ENCODE measurements around the gene POLL.

DNA sequence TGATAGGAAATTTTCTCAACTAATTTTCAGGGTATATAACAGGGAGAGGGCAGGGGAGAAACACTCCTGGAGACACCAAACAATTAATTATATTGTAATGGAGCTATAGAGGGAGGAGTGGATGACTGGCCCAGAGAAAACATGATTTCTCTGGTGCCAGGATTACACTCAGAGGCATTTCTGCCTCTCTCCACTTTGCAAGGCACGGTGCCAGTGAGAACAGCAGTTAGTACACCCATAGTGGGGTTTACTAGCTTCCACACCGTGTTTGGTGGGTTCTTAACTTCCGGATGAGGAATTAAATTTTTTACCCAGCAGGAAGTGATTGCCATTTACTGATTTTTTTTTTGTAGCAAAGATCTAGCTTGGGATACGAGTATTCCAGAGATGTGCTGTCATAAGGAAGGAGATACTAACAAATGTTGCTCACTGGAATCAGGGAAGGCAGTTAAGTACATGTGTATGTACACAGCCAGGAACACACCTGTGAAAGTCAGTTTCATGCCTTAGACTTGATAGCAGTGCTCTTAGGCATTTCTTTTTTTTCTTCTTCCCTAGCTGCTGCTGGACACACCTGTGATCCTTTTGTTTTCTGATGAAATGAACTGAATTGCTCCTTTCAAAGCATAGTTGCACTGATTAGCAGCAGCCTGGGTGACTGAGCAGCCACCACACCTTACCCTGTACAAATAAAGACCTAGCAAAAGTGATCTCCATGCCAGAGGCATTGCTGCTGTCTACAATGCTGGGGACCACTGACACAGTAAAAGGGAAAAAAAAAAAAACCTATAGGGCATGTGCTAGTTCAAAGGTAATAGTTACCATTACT lies 58.1 kb downstream of the POLL start:
- TF ChIP-seq EZH2 (IDR thresholded peaks at IDR 0.05) (no peak), POLR2AphosphoS5 (IDR thresholded peaks at IDR 0.05; ENCODE audit: borderline replicate concordance, low read depth, low read length) (no peak), FOXP2 (optimal IDR thresholded peaks at IDR 0.05; ENCODE audit: control extremely low read depth, extremely low read length, insufficient read depth) (no peak)
